Stimulated activated CD4-positive, alpha-beta T cell treated with anti-CD3 and anti-CD28 coated beads, Interleukin-1b, Interleukin-23, amount 100 ng/mL, for 1 hour (primary cell): ENCODE data around the gene PDGFC.

Experiments
- DNase-seq, 2 donors: peaks; one replicate each; pipeline ENCODE4 v3.0.0-alpha.2; 2020; ENCODE audit warnings: low read depth in 2 of 2

The PDGFC gene

GRCh38 chr4:156829201-156829873 is 142.3 kb downstream of the PDGFC start:
- no peak for DNase-seq

- no peak for DNase-seq
These were observed 144.1 kb downstream of the PDGFC start for GRCh38 chr4:156827519-156827918.

- no peak for DNase-seq
These were observed 146.5 kb downstream of the PDGFC start for GRCh38 chr4:156825074-156825473.

GRCh38 chr4:156824451-156825060 is 147.0 kb downstream of the PDGFC start:
- no peak for DNase-seq

- no peak for DNase-seq
These were observed 150.7 kb downstream of the PDGFC start for GRCh38 chr4:156820931-156821330.

- no peak for DNase-seq
These were observed 155.2 kb downstream of the PDGFC start for GRCh38 chr4:156816360-156816755.

- DNase-seq = no peak
These were observed 155.8 kb downstream of the PDGFC start for GRCh38 chr4:156815717-156816359.

- no peak for DNase-seq
These were observed 159.6 kb downstream of the PDGFC start for GRCh38 chr4:156811963-156812362.

- DNase-seq = no peak
These were observed 160.3 kb downstream of the PDGFC start for GRCh38 chr4:156811286-156811685.

- DNase-seq = no peak
These were observed 165.9 kb downstream of the PDGFC start for GRCh38 chr4:156805696-156806095.

- DNase-seq = no peak
These were observed 168.5 kb downstream of the PDGFC start for GRCh38 chr4:156803056-156803455.

- no peak for DNase-seq
These were observed 171.1 kb downstream of the PDGFC start for GRCh38 chr4:156800463-156800862.

GRCh38 chr4:156799121-156799589 is 172.4 kb downstream of the PDGFC start:
- no peak for DNase-seq

GRCh38 chr4:156798438-156798837 is 173.2 kb downstream of the PDGFC start:
- DNase-seq = no peak

GRCh38 chr4:156797206-156797605 is 174.4 kb downstream of the PDGFC start:
- DNase-seq = no peak

GRCh38 chr4:156795727-156796126 is 175.9 kb downstream of the PDGFC start:
- no peak for DNase-seq

GRCh38 chr4:156794863-156795262 is 176.7 kb downstream of the PDGFC start:
- DNase-seq = no peak

- DNase-seq = no peak
These were observed 179.0 kb downstream of the PDGFC start for GRCh38 chr4:156792462-156793085.

GRCh38 chr4:156790866-156791265 is 180.7 kb downstream of the PDGFC start:
- DNase-seq = no peak

GRCh38 chr4:156788782-156789181 is 182.8 kb downstream of the PDGFC start:
- no peak for DNase-seq

GRCh38 chr4:156786713-156787112 is 184.9 kb downstream of the PDGFC start:
- DNase-seq = no peak

GRCh38 chr4:156784970-156785369 is 186.6 kb downstream of the PDGFC start:
- DNase-seq = no peak

- DNase-seq = no peak
These were observed 187.6 kb downstream of the PDGFC start for GRCh38 chr4:156783966-156784365.
